ENCODE results near the gene PLEK.
"Not testable (repeated sequence)": the region's sequence is repeated elsewhere in the genome, so short reads cannot be mapped to it uniquely, and the experiment has no call there.

Gene PLEK

GRCh38 chr2:68356599-68357239, 8.4 kb upstream of the PLEK start:
- no peak for DNase-seq

GRCh38 chr2:68357605-68358337, 7.3 kb upstream of the PLEK start:
- peak; percentile 23 for DNase-seq

DNA sequence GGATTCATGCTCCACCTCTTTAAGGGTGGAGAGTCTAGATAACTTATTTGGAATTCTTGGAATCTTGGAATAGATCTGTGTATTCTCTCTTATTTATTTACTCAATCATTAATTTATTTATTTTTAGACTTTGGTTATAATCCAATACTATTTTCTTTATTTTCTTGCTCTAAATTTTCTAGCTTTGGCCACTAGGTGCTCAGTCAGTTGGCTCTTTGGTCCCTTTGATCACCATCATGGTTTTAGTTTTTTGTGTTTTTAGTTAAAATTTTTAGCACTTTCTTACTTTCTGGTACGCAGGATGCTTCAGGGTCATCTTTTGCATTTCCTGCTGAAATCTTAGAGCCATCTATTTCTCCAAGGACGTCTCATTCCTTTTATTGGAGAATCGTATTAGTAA, 5.2 kb upstream of the PLEK start:
- DNase-seq, result no peak

GRCh38 chr2:68362069-68362468, 3.0 kb upstream of the PLEK start:
- DNase-seq, result no peak

DNA sequence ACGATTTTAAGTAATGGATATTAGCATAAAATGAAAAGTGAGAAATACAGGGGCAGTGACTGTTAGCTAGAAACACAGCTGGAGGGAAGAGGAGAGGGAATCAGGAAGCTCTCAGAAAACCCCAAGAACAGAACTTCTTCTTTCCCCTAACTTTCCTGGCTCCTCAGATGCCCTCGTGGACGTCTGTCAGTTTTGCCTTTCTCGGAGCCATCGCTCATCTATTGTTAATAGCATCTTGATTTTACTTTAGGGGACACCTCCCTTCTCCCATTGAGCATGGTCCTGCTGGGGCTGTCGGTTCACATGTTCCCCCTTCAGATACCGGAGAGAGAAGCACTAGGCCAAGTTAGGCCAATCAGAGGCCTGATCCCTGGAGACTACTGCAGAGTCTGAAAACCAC, 2.3 kb upstream of the PLEK start:
- no peak for DNase-seq

GRCh38 chr2:68363721-68364120, 1.4 kb upstream of the PLEK start:
- DNase-seq, result no peak

GRCh38 chr2:68366083-68366560, 1.0 kb downstream of the PLEK start:
- no peak for DNase-seq

GRCh38 chr2:68367953-68368653, 3.0 kb downstream of the PLEK start:
- DNase-seq, result no peak

DNA sequence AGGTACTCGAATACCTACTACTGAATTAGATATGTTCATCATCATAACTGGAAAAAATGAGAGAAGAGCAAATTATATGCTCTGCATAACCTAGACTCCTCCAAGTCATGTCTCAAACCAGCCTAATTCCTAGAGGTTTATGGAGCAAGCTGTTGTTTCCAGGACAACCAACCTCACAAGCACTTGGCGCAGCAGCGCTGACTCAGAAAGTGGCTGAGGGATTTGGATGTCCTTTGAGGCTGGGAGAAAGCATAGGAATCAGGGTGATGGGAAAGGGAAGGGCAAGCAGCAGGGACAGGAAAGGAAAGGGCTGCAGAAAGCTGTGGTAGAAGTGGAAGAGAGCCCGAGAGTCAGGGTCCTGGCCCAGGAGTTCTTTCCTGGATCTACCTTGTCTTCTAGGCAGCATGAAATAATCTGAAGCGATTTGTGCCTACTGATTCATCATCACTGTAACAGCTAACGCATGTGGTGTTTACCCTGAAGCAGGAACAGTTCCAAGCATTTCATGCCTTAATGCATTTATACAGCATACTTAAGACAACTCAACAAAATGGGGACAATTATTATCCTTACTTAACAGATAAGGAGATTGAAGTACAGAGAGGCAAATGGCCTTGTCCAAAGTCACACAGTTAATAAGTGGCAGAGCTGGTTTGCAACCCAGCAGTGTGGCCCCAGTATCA, 3.7 kb downstream of the PLEK start:
- no peak for DNase-seq

- DNase-seq, result no peak
Observed at GRCh38 chr2:68369337-68369734, 4.3 kb downstream of the PLEK start.

GRCh38 chr2:68371138-68371537, 6.1 kb downstream of the PLEK start:
- no peak for DNase-seq

DNA sequence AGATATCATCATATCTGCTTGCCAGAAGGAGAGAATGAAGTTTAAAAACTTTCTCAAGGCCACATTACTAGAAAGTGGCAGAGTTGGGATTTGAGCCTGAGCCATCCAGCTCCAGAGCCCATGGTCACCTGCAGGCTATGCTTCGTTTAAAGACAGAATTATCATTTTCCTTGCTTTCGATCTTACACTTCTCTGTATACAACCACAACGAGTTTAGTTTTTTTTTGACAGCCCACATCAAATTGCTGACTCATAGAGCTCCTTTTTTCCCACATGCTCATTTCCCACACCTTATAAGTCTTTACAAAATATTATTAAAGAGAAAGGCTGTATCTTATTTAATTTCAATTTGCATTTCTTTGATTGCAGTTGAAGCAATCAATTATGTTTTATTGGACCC, 6.5 kb downstream of the PLEK start:
- no peak for DNase-seq

GRCh38 chr2:68372485-68372884, 7.4 kb downstream of the PLEK start:
- no peak for DNase-seq

DNA sequence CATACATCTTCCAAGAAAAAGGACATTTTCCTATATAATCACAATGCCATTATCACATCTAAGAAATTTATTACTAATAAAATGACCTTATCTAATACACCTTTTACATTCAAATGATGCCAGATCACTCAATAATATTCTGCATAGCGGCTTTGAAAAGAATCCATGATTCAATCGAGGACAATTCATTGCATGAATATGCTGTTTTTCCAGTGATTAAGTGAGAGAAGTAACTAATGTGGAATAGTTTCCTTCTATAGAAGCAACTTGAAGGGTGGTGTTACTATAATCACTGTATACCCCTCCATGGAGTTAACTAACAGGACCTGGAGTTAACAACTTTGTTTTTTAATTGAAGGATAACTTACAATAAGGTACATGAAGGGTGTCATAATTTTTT, 9.1 kb downstream of the PLEK start:
- no peak for DNase-seq

DNA sequence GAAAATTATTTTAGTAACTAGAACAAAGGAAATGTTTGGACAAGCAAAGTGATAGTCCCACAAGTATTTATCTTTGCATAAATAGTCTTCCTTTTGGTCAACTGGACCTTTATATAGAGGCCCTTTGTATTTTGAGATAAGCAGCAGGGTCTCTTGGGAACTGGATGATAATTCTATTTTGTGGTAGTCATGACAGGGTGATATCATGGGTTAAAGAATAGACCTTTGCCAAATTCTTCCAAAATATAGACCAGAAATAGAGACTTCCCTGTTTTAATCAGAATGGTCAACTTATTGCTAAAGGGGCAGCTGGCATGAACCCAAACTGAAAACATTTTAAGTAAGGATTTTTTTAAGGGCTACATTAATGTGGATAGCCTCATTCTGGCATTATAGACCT, 10.5 kb downstream of the PLEK start:
- no peak for DNase-seq

GRCh38 chr2:68377137-68377780, 12.2 kb downstream of the PLEK start:
- DNase-seq, result no peak

DNA sequence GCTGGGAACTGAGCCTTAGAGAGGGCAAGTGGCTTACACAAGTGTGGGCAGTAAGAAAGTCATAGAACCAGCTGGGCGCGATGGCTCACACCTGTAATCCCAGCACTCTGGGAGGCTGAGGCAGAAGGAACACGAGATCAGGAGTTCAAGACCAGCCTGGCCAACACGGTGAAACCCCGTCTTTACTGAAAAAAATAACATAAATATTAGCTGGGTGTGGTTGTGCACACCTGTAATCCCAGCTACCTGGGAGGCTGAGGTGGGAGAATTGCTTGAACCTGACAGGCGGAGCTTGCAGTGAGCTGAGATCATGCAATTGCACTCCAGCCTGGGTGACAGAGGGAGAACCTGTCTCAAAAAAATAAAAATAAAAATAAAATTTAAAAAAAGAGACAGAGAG, 13.7 kb downstream of the PLEK start:
- not testable (repeated sequence) for DNase-seq

GRCh38 chr2:68379184-68379708, 14.2 kb downstream of the PLEK start:
- DNase-seq, result no peak

GRCh38 chr2:68383778-68384177, 18.7 kb downstream of the PLEK start:
- no peak for DNase-seq

- no peak for DNase-seq
Observed at GRCh38 chr2:68384485-68385107, 19.5 kb downstream of the PLEK start.

DNA sequence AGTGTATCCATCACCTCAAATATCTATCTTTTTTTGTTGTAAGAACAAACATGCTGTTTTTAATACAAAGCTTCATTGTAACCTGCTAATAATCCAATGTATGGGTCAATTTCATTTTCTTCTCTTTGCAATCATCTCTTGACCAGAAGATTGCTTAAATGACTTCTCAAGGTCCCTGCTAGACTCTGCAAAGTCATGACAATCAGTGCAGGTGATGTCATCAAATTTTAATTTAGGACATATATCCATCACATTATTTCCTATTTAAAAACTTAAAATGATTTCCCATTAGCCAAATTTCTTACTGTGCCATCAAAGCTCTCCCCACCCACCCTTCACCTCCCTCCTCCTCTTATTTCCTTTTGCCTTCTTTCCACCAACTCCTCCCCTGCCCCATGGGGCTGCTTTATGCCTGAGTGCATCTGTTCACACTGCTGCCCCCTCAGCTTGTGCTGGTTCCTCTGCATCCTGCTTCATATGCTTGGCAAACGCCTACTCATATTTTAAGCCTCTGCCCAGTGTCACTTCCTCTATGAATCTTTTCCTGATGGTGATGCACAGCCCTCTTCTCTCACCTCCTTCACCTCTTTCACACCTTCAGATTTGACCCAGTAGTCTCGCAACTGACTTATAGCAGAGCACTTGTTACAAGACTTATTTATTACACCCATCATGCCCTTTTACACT, 20.3 kb downstream of the PLEK start:
- no peak for DNase-seq

GRCh38 chr2:68385907-68386287, 20.8 kb downstream of the PLEK start:
- DNase-seq, result no peak
